ENCODE results near the gene DDR1.

GRCh38 chr6:30875244-30876038 lies 8.9 kb upstream of the DDR1 start:
- TF ChIP-seq RARB (CRISPR knock-in tag; IDR thresholded peaks at IDR 0.05) (no peak), PATZ1 (CRISPR knock-in tag; IDR thresholded peaks at IDR 0.05; ENCODE audit: borderline replicate concordance) (no peak), ARNTL (CRISPR knock-in tag; IDR thresholded peaks at IDR 0.05; ENCODE audit: borderline replicate concordance, low read depth) (no peak), TCF4 (CRISPR knock-in tag; IDR thresholded peaks at IDR 0.05; ENCODE audit: borderline replicate concordance) (no peak), TOX (CRISPR knock-in tag; IDR thresholded peaks at IDR 0.05; ENCODE audit: borderline replicate concordance) (no peak), CREB5 (CRISPR knock-in tag; IDR thresholded peaks at IDR 0.05; ENCODE audit: low read depth) (no peak), GLIS3 (CRISPR knock-in tag; IDR thresholded peaks at IDR 0.05) (no peak), ZFP30 (CRISPR knock-in tag; IDR thresholded peaks at IDR 0.05) (no peak), OSR1 (CRISPR knock-in tag; IDR thresholded peaks at IDR 0.05) (no peak), ZNF565 (CRISPR knock-in tag; conservative IDR thresholded peaks at IDR 0.05; ENCODE audit: low read depth) (no peak), ZC3H10 (CRISPR knock-in tag; IDR thresholded peaks at IDR 0.05) (no peak), PPARA (CRISPR knock-in tag; IDR thresholded peaks at IDR 0.05; ENCODE audit: borderline replicate concordance) (no peak)
